Mesendoderm (in vitro differentiated cells): Measurements from ENCODE around the gene TMEM108.

Experiments used
- DNase-seq: peaks from one replicate; pipeline ENCODE4 v3.0.0; 2013
- H2AK5ac ChIP-seq: 2 replicates; pipeline ENCODE4 v1.6.1; 2013; ENCODE audit warnings: low read length, inconsistent platforms
- H2BK120ac ChIP-seq: 2 replicates; pipeline ENCODE4 v1.6.1; 2013; ENCODE audit warnings: low read depth, mild to moderate bottlenecking, low read length, moderate library complexity, mixed read lengths
- H2BK15ac ChIP-seq: replicated peaks from 2 replicates; pipeline ENCODE4 v1.6.1; 2013; ENCODE audit warnings: low read depth, mild to moderate bottlenecking, moderate library complexity
- H2BK5ac ChIP-seq: 2 replicates; pipeline ENCODE4 v1.6.1; 2013; ENCODE audit warnings: low read length, inconsistent platforms
- H3K18ac ChIP-seq: 2 replicates; pipeline ENCODE4 v1.6.1; 2013; ENCODE audit warnings: mild to moderate bottlenecking, low read length, mixed read lengths
- H3K23ac ChIP-seq: one replicate; pipeline ENCODE4 v1.6.1; 2013; ENCODE audit warnings: low read length
- H3K27ac ChIP-seq: 2 replicates; pipeline ENCODE4 v1.5.1; 2013; ENCODE audit warnings: low read depth, mild to moderate bottlenecking, inconsistent platforms, low read length, moderate library complexity
- H3K27me3 ChIP-seq: 2 replicates; pipeline ENCODE4 v1.6.1; 2013; ENCODE audit warnings: low read length, control low read depth, mild to moderate bottlenecking, inconsistent platforms; ENCODE audit not compliant: insufficient read depth, poor library complexity
- H3K36me3 ChIP-seq: 2 replicates; pipeline ENCODE4 v1.6.1; 2013; ENCODE audit warnings: low read length, inconsistent platforms; ENCODE audit not compliant: control insufficient read depth, insufficient read depth
- H3K4ac ChIP-seq: one replicate; pipeline ENCODE4 v1.6.1; 2013; ENCODE audit warnings: low read depth, mild to moderate bottlenecking, low read length, moderate library complexity
- H3K4me1 ChIP-seq: 2 replicates; pipeline ENCODE4 v1.6.1; 2013; ENCODE audit warnings: low read depth, low read length, inconsistent platforms; ENCODE audit not compliant: control insufficient read depth
- H3K4me2 ChIP-seq: 2 replicates; pipeline ENCODE4 v1.6.1; 2013; ENCODE audit warnings: low read length
- H3K4me3 ChIP-seq: 2 replicates; pipeline ENCODE4 v1.5.1; 2013; ENCODE audit warnings: mild to moderate bottlenecking, low read length
- H3K56ac ChIP-seq: one replicate; pipeline ENCODE4 v1.6.1; 2013; ENCODE audit warnings: low read length
- H3K79me1 ChIP-seq: 2 replicates; pipeline ENCODE4 v1.6.1; 2013; ENCODE audit warnings: low read length, inconsistent platforms
- H3K79me2 ChIP-seq: 2 replicates; pipeline ENCODE4 v1.6.1; 2013; ENCODE audit warnings: mild to moderate bottlenecking, low read length; ENCODE audit not compliant: control insufficient read depth, insufficient read depth
- H3K9ac ChIP-seq: 2 replicates; pipeline ENCODE4 v1.6.1; 2013; ENCODE audit warnings: low read length, inconsistent platforms
- H4K5ac ChIP-seq: one replicate; pipeline ENCODE4 v1.6.1; 2013; ENCODE audit warnings: low read length
- H4K8ac ChIP-seq: one replicate; pipeline ENCODE4 v1.6.1; 2013; ENCODE audit warnings: low read depth, mild to moderate bottlenecking, control low read depth, low read length, moderate library complexity
- WGBS: extraction: QIAGEN DNeasy Blood & Tissue Kit; methylation state at CpG from one replicate; pipeline ENCODE4 v1.1.7; 2013; ENCODE audit warnings: low lambda C conversion rate, missing lambda C conversion rate; ENCODE audit not compliant: insufficient coverage; ENCODE audit errors: extremely low coverage; 5-methylcytosine and 5-hydroxymethylcytosine counted together

Gene TMEM108

DNA sequence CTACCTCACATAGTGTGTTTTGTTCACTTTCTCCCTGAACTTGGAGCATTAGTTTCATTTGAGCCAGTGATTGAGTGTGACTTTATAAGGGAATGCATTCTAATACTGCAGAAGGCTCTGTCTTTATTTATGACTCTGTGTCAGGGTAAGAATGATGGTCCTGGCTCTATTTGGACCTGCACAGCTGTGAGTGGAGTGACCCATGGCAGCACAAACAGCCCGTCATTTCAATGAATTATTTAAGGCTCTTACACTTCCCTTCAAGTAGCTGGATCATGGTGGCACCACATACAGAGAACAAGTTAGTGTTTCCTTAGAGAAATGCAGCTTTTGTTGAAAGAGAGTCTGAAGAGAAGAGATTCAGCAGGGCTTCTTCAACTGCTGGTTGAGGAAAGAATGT lies 16.4 kb downstream of the TMEM108 start:
- no peaks in the 10 kb centered on the region for H3K4me1 ChIP-seq
- no peak overlapping the region for H3K56ac ChIP-seq
- no peak overlapping the region for H3K4me2 ChIP-seq
- H3K23ac ChIP-seq = no peak overlapping the region
- H3K79me1 ChIP-seq = no peaks in the 10 kb centered on the region
- H2BK5ac ChIP-seq = no peak overlapping the region
- H3K36me3 ChIP-seq = no peaks in the 10 kb centered on the region
- no peak overlapping the region for H2BK15ac ChIP-seq
- H2BK120ac ChIP-seq = no peak overlapping the region
- DNase-seq = no peak
- no peak overlapping the region for H3K9ac ChIP-seq
- no CpG with 5 or more reads among the region's 1 CpG for WGBS
- no peak overlapping the region for H2AK5ac ChIP-seq
- H4K8ac ChIP-seq = no peak overlapping the region
- H3K27me3 ChIP-seq = no peaks in the 10 kb centered on the region
- no peak overlapping the region for H3K4ac ChIP-seq
- no peaks in the 10 kb centered on the region for H3K79me2 ChIP-seq
- no peak overlapping the region for H3K18ac ChIP-seq
- H3K27ac ChIP-seq = no peak overlapping the region
- no peak overlapping the region for H4K5ac ChIP-seq
- no peak overlapping the region for H3K4me3 ChIP-seq

DNA sequence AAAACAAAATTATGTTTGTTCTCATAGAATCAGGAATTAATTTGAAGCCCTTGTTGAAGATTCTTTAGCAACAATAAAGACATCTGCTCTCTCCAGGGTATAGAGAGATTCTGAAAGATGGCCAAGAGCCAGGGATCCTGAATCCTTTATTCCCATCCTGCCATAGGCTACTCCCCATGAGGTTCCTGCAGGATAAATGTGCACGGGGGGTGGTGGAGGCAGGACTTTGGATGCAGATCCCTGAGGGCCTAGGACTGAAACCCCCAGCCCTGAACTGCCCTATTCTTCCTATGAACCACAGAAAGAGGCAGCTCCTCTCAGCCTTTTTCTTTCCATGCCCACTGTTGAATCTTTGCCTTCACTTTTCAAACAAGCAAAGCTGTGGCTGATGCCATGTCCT lies 17.1 kb downstream of the TMEM108 start:
- Histone ChIP-seq H3K4me2 (no peak overlapping the region), H3K79me1 (no peaks in the 10 kb centered on the region), H3K36me3 (no peaks in the 10 kb centered on the region), H3K4ac (no peak overlapping the region), H3K18ac (no peak overlapping the region), H3K27me3 (no peaks in the 10 kb centered on the region), H3K4me1 (no peaks in the 10 kb centered on the region), H4K5ac (no peak overlapping the region), H2BK5ac (no peak overlapping the region), H3K56ac (no peak overlapping the region), H4K8ac (no peak overlapping the region), H3K23ac (no peak overlapping the region), H2BK15ac (no peak overlapping the region), H3K79me2 (no peaks in the 10 kb centered on the region), H3K9ac (no peak overlapping the region), H2AK5ac (no peak overlapping the region), H3K4me3 (no peak overlapping the region), H3K27ac (no peak overlapping the region), H2BK120ac (no peak overlapping the region)
- whole genome bisulfite sequencing = no CpG with 5 or more reads among the region's 1 CpG
- DNase-seq = no peak

DNA sequence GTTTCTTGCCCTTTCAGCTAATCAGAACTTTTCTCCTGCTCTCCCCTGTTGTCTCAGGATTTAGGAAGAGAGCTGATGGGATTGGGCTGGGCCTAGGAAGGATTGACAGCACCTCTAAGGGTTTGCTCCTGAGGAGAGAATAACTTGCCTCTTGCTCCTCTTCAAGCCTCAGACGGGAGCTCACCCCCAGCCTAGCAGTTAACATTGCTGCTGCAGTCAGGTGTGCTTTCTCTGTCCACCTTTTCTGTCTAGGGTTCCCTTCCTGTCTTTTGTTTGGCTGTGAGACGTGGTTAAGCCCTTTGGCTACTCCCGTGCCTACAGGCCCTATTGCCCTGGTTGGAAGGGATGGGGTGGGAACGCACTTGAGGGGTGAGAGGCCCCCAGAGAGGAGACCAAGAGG lies 20.1 kb downstream of the TMEM108 start:
- no peak overlapping the region for H3K18ac ChIP-seq
- H2BK120ac ChIP-seq = no peak overlapping the region
- H3K56ac ChIP-seq = no peak overlapping the region
- no peaks in the 10 kb centered on the region for H3K27me3 ChIP-seq
- H3K4me1 ChIP-seq = no peaks in the 10 kb centered on the region
- H3K27ac ChIP-seq = no peak overlapping the region
- no peak overlapping the region for H2BK5ac ChIP-seq
- no peak overlapping the region for H3K4me3 ChIP-seq
- WGBS = no CpG with 5 or more reads among the region's 4 CpGs
- H2AK5ac ChIP-seq = no peak overlapping the region
- H3K79me2 ChIP-seq = no peaks in the 10 kb centered on the region
- H3K9ac ChIP-seq = no peak overlapping the region
- H4K8ac ChIP-seq = no peak overlapping the region
- no peaks in the 10 kb centered on the region for H3K36me3 ChIP-seq
- no peak overlapping the region for H2BK15ac ChIP-seq
- no peak overlapping the region for H3K23ac ChIP-seq
- no peak overlapping the region for H4K5ac ChIP-seq
- no peak overlapping the region for H3K4ac ChIP-seq
- no peak overlapping the region for H3K4me2 ChIP-seq
- H3K79me1 ChIP-seq = no peaks in the 10 kb centered on the region
- DNase-seq = no peak

DNA sequence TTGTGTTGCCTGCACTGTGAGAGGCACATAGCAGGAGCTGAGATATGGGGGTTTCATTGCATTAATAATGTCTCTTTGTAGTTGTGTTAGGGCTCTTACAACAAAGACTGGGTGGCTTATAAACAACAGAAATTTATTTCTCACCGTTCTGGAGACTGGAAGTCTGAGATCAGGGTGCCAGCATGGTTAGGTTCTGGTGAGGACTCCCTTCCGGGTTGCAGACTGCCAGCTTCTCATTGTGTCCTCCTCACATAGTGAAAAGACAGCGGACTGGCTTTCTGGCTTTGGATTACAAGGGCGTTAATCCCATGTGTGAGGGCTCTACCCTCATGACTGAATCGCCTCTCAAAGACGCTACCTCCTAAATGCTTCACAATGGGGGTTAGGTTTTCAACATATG lies 20.6 kb downstream of the TMEM108 start:
- H3K27me3 ChIP-seq = no peaks in the 10 kb centered on the region
- no peak overlapping the region for H3K56ac ChIP-seq
- H3K9ac ChIP-seq = no peak overlapping the region
- H3K79me2 ChIP-seq = no peaks in the 10 kb centered on the region
- H2BK5ac ChIP-seq = no peak overlapping the region
- no CpG with 5 or more reads among the region's 6 CpGs for WGBS
- no peak overlapping the region for H3K4ac ChIP-seq
- H3K23ac ChIP-seq = no peak overlapping the region
- no peak for DNase-seq
- H3K18ac ChIP-seq = no peak overlapping the region
- H2BK120ac ChIP-seq = no peak overlapping the region
- no peak overlapping the region for H2BK15ac ChIP-seq
- no peak overlapping the region for H3K27ac ChIP-seq
- no peak overlapping the region for H3K4me3 ChIP-seq
- H4K5ac ChIP-seq = no peak overlapping the region
- no peak overlapping the region for H3K4me2 ChIP-seq
- H3K79me1 ChIP-seq = no peaks in the 10 kb centered on the region
- H4K8ac ChIP-seq = no peak overlapping the region
- H3K36me3 ChIP-seq = no peaks in the 10 kb centered on the region
- no peak overlapping the region for H2AK5ac ChIP-seq
- H3K4me1 ChIP-seq = no peaks in the 10 kb centered on the region

DNA sequence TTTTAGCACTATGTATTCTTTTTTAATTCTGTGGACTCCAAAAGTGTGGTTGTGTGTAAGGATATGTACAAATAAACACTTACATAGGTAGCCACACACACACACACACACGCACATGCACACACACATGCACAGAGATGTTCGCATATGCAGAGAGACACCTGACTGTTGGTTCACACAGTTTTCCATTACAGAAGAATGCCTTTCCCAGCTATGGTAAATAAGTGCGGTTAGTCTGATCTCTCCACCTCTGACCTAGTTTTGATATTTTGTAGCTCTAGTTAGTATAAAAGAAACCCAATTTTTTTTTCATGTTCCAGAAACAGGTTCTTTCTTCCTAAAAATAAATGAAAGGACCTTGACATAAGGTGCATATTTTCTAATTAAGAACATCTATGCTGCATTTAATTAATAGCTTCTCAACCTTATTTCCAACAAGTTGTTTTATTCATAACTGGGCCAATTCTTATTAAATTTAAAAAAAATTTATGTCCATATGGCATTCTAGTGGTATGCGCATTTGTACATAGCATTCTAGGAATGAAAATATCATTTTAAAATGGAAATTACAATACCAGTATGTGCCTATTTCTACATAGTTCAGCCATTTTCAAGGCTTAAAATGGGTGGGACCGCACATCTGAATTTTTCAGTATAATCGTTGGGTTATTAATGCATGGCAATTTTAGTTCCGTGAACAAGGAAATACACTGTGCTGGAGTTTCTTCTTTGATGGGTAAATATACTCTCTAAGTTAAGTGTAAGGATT lies 27.2 kb downstream of the TMEM108 start:
- WGBS = no CpG with 5 or more reads among the region's 7 CpGs
- Histone ChIP-seq H2BK120ac (no peak overlapping the region), H2BK5ac (no peak overlapping the region), H3K36me3 (no peaks in the 10 kb centered on the region), H3K23ac (no peak overlapping the region), H3K27ac (no peak overlapping the region), H2AK5ac (no peak overlapping the region), H3K9ac (no peak overlapping the region), H3K79me1 (no peaks in the 10 kb centered on the region), H3K4me2 (no peak overlapping the region), H3K56ac (no peak overlapping the region), H4K5ac (no peak overlapping the region), H3K4me1 (no peaks in the 10 kb centered on the region), H4K8ac (no peak overlapping the region), H3K4ac (no peak overlapping the region), H3K79me2 (no peaks in the 10 kb centered on the region), H3K27me3 (no peaks in the 10 kb centered on the region), H2BK15ac (no peak overlapping the region), H3K18ac (no peak overlapping the region), H3K4me3 (no peak overlapping the region)
- no peak for DNase-seq

DNA sequence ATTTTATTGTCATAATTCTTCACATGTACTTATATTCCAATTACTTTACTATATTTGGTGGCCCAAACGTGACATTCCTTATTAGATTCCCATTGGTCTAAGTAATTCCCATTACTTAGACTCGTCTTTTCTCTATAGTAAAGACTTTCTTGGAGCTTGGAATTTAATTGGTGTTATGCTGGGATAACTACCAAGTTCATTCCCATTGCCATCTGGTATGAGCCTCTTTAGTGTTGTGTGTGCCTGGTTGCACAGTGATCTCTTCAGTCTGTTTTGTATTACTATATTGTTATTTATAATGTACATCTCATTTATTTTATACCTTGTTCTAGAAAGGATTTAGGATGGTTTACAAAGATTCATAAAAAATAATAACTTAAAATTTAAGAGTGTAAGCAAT lies 27.8 kb downstream of the TMEM108 start:
- no peak overlapping the region for H3K27ac ChIP-seq
- H3K4me1 ChIP-seq = no peaks in the 10 kb centered on the region
- no peaks in the 10 kb centered on the region for H3K79me1 ChIP-seq
- no peak overlapping the region for H3K4me2 ChIP-seq
- H3K36me3 ChIP-seq = no peaks in the 10 kb centered on the region
- H4K8ac ChIP-seq = no peak overlapping the region
- no peak overlapping the region for H3K9ac ChIP-seq
- H2BK15ac ChIP-seq = no peak overlapping the region
- no peak overlapping the region for H3K18ac ChIP-seq
- no peaks in the 10 kb centered on the region for H3K79me2 ChIP-seq
- no peak overlapping the region for H2AK5ac ChIP-seq
- H3K56ac ChIP-seq = no peak overlapping the region
- no peak overlapping the region for H3K23ac ChIP-seq
- H3K4me3 ChIP-seq = no peak overlapping the region
- H2BK120ac ChIP-seq = no peak overlapping the region
- no peak overlapping the region for H4K5ac ChIP-seq
- no peak overlapping the region for H2BK5ac ChIP-seq
- no peak for DNase-seq
- no CpG with 5 or more reads among the region's 2 CpGs for WGBS
- no peaks in the 10 kb centered on the region for H3K27me3 ChIP-seq
- no peak overlapping the region for H3K4ac ChIP-seq
